Ishikawa (cell line): ENCODE measurements around the gene AKR1B1.

Source experiments
- CEBPB ChIP-seq: IDR thresholded peaks from 2 replicates; pipeline ENCODE4 v1.6.1; 2012
- EGR1 ChIP-seq: IDR thresholded peaks from 2 replicates; pipeline ENCODE4 v1.6.1; 2012
- FOXM1 ChIP-seq: IDR thresholded peaks from 2 replicates; pipeline ENCODE4 v1.6.1; 2012; ENCODE audit warnings: low read depth, borderline replicate concordance
- TAF1 ChIP-seq: IDR thresholded peaks from 2 replicates; pipeline ENCODE4 v1.6.1; 2012; ENCODE audit warnings: low read depth, mild to moderate bottlenecking
- USF1 ChIP-seq: IDR thresholded peaks from 2 replicates; pipeline ENCODE4 v1.6.1; 2012
- TF ChIP-seq, protein P1 (sequence below): IDR thresholded peaks from 2 replicates; pipeline ENCODE4 v1.6.1; 2012; ENCODE audit warnings: low read depth, mild to moderate bottlenecking

- TF ChIP-seq, protein P1, sequence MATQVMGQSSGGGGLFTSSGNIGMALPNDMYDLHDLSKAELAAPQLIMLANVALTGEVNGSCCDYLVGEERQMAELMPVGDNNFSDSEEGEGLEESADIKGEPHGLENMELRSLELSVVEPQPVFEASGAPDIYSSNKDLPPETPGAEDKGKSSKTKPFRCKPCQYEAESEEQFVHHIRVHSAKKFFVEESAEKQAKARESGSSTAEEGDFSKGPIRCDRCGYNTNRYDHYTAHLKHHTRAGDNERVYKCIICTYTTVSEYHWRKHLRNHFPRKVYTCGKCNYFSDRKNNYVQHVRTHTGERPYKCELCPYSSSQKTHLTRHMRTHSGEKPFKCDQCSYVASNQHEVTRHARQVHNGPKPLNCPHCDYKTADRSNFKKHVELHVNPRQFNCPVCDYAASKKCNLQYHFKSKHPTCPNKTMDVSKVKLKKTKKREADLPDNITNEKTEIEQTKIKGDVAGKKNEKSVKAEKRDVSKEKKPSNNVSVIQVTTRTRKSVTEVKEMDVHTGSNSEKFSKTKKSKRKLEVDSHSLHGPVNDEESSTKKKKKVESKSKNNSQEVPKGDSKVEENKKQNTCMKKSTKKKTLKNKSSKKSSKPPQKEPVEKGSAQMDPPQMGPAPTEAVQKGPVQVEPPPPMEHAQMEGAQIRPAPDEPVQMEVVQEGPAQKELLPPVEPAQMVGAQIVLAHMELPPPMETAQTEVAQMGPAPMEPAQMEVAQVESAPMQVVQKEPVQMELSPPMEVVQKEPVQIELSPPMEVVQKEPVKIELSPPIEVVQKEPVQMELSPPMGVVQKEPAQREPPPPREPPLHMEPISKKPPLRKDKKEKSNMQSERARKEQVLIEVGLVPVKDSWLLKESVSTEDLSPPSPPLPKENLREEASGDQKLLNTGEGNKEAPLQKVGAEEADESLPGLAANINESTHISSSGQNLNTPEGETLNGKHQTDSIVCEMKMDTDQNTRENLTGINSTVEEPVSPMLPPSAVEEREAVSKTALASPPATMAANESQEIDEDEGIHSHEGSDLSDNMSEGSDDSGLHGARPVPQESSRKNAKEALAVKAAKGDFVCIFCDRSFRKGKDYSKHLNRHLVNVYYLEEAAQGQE, result no peak
- TF ChIP-seq CEBPB (no peak), TAF1 (no peak), FOXM1 (no peak), USF1 (no peak), EGR1 (no peak)
These were observed 18.4 kb downstream of the AKR1B1 start for GRCh38 chr7:134440476-134440875.
